Fibroblast of skin of abdomen (primary cell): ENCODE measurements around the gene MXRA7.
"Not testable (repeated sequence)": the region's sequence is repeated elsewhere in the genome, so short reads cannot be mapped to it uniquely, and the experiment has no call there.

ENCODE experiments used
- DNase-seq: peaks from one replicate; pipeline ENCODE4 v3.0.0-alpha.2; 2013

Gene MXRA7

GRCh38 chr17:76735586-76736348 is 25.0 kb upstream of the MXRA7 start:
- no peak for DNase-seq

GRCh38 chr17:76735006-76735405 is 24.2 kb upstream of the MXRA7 start:
- DNase-seq: no peak

DNA sequence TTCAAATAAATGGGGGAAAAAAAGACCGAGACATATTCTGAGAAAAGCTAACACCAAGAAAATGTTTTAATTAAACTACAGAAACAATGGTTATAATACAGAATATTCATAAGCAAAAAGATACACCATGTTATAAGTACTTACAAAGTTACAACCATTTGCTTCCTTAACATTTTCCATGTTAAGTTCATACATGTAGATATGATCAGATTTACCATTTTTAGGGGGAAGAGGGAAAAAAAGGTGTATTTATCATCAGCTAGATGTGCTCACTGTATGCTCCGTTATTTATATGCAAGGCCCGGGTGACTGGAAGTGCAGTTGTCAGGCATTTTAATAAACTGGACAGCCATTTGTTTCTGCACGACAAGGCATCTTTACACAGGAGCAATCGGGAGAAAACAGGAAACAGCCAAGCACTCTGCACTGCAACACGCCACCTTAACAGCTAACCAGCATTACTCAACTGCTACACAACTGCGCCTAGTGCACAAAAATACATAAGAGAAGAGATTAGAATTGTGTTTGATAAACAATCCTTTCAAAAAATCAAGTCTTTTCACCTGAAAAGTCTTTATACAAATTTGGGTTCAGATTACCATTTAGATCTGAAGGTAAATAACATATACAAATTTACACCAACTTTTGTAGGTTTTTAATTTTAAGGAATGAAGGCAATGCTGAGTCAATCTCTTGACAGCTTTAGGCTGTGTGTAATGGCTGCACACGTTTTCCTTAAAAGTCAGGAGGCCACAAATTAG is 23.5 kb upstream of the MXRA7 start:
- DNase-seq: no peak

DNA sequence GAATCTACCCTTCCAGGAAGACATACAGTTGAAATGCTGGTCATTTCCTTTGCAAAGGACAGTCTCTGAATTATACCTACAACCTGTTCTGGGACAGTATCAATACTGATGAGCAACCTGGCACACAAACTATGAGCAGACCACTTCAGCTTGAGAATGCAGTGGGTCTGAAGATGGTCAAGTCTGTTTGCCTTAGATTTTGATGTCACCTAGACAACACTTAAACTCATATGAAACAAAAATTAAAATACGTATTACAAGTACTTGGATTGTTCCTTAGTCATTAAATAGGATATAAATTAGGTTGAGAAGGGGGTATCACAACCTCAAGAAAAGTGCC is 22.8 kb upstream of the MXRA7 start:
- DNase-seq: no peak

- DNase-seq: no peak
Observed at GRCh38 chr17:76732734-76733617, 22.2 kb upstream of the MXRA7 start.

DNA sequence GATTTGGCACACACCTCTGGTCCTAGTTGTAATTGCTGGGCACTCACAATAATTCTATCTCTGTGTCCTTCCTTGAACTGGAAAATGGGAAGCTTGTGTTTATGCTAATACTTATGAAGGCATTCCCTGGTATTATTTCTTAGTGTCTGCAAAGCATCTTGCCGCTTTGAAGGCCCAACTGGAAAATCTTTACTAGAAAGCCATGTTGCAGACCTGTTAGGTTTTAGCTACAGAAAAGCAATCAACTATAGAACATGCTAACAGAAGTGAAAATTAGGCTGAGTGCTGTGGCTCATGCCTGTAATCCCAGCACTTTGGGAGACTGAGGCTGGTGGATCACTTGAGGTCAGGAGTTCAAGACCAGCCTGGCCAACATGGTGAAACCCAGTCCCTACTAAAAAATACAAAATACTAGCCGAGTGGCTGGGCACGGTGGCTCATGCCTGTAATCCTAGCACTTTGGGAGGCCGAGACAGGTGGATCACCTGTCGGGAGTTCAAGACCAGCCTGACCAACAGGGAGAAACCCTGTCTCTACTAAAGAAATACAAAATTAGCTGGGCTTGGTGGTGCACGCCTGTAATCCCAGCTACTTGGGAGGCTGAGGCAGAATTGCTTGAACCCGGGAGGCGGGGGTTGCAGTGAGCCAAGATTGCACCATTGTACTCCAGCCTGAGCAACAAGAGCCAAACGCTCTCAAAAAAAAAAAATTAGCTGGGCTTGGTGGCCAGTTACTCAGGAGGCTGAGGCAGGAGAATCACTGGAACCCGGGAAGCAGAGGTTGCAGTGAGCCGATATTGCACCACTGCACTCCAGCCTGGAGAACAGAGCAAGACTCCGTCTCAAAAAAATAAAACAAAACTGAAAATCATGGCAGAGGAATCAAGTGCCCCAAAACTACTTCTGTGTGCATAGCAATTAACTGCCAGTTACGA is 21.3 kb upstream of the MXRA7 start:
- not testable (repeated sequence) for DNase-seq

- DNase-seq: no peak
Observed at GRCh38 chr17:76727745-76728456, 17.1 kb upstream of the MXRA7 start.

- DNase-seq: peak; percentile 75
Observed at GRCh38 chr17:76726776-76727718, 16.3 kb upstream of the MXRA7 start, which contains the start of gene METTL23. Gene METTL23 (plus strand): TSS chr17:76726839. CDS start chr17:76729711, 2,872 bp downstream.

DNA sequence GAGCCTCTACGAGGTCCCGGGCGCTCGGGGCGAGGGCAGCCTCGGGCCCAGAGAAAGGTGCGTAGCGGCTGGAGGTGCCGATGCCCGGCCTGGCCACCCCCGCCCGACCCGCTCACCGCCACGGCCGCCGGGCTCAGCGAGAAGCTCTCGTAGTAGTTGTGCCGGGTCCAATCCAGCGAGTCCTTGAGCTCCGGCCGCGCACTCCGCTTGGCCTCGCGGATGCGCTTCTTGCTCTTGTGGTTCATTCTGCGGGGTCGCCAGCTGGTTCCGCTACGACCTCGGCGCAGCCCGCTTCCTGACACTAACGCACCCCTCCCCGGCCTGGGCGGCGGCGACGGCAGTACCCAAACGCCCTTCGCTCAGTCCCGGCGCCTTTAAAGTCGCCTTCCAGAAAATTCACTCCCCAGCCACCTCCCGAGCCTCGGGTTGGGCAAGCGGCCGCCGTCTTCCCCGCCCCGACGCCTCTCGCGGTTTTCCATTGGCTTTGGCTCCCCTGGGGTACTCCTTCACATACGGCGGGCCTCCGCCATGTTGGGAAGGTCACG is 15.5 kb upstream of the MXRA7 start, which contains the start of gene JMJD6:
Gene JMJD6 (minus strand): TSS at position 376 of the 545 bp plus-strand sequence. CDS start 131 bp downstream, at position 245.
- DNase-seq: peak; percentile 96

GRCh38 chr17:76725580-76726230 is 14.9 kb upstream of the MXRA7 start:
- no peak for DNase-seq

DNA sequence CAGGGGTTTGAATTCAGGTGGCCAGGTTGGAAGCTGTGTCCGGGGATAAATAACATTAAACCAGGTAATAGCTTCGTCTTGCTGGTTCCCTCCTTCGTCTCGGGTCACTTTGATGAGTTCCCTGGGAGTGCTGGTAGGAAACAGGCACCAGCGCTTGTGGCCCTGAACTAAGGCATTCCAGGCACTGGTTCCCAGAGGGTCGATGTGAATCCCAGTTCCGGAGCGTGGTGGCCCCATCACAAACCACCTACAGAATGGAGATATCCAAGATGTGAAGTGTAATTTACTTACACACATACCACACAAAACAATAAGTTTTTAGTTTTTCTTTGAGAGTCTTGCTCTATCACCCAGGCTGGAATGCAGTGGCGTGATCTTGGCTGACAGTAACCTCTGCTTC is 13.0 kb upstream of the MXRA7 start:
- no peak for DNase-seq

DNA sequence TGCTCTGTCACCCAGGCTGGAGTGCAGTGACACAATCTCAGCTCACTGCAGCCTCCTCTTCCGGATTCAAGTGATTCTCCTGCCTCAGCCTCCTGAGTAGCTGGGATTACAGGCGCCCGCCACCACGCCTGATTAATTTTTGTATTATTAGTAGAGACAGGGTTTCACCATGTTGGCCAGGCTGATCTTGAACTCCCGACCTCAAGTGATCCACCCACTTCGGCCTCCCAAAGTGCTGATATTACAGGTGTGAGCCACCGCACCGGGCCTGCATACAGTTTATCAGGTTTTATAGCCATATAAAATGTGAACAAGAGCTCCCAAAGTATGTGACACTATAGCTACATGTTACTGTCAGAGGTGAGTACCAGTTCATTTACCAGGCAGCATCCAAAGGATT is 12.2 kb upstream of the MXRA7 start:
- not testable (repeated sequence) for DNase-seq

DNA sequence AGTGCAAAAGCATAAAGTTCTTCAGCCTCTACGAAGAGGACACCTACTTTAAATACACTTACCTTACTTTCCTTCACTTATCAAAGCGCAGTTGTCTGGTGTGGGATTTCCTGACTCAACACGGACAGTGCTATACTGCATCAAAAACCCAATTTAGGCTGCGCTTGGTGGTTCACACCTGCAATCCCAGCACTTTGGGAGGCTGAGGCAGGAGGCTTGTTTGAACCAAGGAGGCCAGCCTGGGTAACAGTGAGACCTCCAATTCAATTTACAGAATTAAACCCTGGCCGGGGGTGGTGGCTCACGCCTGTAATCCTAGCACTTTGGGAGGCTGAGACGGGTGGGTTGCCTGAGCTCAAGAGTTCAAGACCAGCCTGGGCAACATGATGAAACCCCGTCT is 11.5 kb upstream of the MXRA7 start:
- DNase-seq: no peak

- DNase-seq: no peak
Observed at GRCh38 chr17:76721463-76721862, 10.7 kb upstream of the MXRA7 start.

- no peak for DNase-seq
Observed at GRCh38 chr17:76720941-76721340, 10.2 kb upstream of the MXRA7 start.

DNA sequence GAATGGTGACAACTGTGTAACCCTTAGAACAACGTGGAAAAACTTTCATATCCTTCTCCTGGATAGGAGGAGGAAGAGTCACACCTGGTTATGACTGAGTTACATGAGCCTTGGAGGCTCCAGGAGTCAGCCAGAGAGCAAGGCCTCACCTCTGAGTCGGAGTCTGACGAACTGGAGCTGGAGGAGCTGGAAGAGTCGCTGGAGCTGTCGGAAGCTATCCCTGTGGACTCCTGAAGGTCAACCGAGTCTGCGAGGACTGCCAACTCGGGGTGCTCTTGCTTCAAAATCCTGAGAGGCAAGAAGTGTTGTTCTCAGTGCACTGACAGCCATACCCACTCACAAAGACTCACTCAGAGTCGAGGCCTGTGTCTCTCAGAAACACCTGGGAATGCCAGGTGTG is 9.4 kb upstream of the MXRA7 start:
- no peak for DNase-seq

DNA sequence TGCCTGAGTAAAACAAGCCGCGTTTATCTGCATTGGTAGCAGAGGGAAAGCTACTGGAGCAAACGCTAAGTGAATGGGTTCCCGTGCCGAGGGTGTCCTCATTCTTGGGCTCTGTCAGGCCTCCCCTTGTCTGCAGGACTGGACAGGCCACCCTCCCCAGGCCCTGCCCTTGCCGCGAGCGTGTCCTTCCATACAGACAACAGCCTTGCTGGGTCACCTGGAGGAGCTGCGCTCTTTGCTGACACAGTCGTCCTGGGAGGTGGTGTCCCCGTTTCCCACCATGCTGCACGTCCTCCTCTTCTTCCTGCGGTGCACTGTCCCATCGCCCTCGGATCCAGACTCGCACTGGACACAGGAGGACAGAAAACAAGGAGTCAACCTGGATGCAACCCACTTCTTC is 7.8 kb upstream of the MXRA7 start:
- DNase-seq: no peak

GRCh38 chr17:76716839-76717215 is 6.1 kb upstream of the MXRA7 start:
- DNase-seq: peak; percentile 92
